Activated gamma-delta T cell (primary cell): ENCODE data around the gene RFPL1.
A peak's percentile ranks its signal among the peaks of the same experiment; 100 is the strongest.

Experiments used
- DNase-seq: peaks from one replicate; lab custom pipeline; 2025; lab: John Stamatoyannopoulos, UW

The RFPL1 gene

DNA sequence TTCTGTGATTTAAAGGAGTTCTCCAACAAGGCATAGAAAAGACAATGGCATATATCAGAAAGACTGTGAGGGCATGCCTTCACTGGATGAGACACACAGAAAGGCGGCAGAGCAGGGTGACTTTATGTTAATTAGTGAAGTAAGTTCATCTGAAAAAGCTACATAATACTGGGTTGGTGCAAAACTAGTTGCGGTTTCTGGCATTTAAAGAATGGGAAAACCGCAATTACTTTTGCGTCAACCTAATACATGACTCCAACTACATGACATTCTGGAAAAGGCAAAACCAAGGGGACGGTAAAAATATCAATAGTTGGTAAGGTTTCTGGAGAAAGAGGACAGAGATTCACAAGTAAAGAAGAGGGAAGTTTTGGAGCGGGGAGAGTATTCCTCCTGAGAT is 5.1 kb downstream of the RFPL1 start:
- no peak for DNase-seq

DNA sequence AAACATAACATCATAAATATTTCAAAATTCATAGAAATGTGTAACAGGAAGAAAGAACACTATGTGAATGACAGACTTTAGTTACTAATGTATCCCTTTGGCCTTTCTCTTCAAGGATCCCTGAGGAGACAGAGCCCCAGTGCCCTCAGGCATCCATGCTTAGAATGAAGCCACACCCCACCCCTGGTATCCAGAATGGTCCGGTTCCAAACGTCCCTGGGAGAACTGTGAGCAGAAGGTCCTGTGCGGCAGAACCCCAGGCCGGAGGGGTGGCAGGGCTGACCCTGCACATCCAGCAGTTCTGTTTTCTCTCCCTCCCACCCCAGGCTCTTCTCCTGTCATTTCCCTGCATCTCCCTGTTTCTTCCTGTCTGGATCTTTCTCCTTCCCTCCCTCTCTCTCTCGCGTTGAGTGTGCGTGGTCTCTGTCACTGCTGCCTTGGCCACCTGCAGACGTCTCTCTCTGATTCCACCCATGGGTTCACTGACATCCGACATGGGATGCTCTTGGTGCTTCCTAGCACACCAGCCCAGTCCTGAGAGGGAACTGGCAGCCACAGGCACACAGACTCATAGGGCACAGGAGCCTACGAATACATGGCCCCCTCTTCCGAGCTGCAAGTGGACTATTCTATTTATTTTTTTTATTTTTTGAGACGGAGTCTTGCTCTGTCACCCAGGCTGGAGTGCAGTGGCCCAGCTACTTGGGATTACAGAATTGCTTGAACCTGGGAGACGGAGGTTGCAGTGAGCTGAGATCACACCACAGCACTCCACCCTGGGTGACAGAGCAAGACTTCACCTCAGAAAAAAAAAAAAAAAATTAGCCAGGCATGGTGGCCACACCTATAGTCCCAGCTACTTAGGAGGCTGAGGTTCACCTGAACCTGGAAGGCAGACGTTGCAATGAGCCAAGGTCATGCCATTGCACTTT is 5.7 kb downstream of the RFPL1 start:
- no peak for DNase-seq

DNA sequence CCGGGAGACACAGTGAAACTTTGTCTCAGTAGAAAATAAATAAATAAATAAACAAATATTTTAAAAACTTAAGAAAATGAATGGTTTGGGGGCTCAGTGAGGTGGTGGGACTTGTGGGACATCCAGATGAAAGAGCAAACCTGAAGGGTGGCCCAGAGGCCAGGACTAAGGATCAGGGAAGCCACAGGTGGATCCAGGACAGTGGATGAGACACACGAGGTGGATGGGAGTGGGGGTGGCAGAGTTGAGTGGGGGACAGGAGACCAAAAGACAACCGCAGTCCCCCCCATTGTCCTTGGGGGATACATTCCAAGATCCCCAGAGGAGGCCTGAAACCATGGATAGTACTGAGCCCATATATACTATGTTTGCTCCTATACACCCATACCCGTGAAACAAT is 7.1 kb downstream of the RFPL1 start:
- no peak for DNase-seq

DNA sequence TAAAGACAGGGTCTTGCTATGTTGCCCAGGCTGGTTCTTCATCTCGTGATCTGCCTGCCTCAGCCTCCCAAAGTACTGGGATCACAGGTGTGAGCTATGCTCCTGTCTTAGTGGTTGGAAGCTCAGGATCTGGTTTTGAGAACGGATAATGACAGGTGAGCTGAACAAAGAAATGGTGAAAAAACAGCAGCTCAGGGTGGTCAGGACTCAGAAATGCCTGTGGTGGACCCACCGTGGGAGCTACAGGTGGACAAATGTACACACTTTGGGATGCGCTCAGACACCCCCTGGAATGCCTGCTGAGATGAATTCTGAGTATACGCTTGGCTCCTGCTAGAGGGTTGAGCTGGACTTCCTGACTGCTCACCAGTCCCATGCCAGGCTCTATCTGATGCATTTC is 9.5 kb downstream of the RFPL1 start:
- DNase-seq, result no peak

DNA sequence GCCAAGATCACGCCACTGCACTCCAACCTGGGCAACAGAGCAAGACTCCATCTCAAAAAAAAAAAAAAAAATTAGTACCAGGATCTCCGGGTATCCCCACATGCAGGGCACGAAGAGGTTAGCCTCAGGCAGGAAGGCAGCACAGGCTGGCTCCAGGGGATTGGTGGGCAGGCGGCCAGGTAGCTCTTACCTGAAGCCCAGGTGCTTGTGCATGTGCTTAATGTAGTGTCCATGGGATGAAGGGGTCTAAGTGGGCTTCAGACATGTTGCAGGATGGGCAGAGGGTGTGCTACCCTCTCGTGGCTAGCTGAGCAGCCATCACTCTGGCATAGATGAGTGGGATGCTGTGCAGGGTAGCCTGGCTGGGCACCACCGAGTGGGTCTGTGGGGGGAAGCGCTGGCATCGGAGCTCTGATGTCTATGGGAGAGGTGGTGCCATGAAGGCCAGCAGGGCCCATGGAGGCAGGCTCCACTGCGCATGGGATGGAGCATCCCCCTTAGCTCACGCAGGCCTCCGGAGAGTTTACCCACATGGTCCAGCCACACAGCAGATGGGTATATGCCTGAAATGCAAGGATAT is 11.0 kb downstream of the RFPL1 start:
- DNase-seq, result no peak

DNA sequence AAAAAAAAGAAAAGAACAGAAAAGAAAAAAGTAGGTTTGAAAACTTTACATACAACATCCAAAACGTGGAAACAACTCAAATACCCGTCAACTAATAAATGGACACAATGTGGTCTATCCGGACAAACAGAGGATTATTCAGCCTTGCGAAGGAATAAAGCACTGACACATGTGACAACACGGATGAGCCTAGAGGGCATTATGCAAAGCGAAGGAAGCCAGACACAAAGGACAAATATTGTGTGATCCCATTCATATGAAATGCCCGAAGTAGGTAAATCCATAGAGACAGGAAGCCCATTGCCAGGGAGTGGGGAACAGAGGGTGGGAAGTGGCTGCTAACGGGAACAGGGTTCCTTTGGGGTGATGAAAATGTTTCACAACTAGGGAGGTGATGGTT is 11.8 kb downstream of the RFPL1 start:
- DNase-seq, result no peak

DNA sequence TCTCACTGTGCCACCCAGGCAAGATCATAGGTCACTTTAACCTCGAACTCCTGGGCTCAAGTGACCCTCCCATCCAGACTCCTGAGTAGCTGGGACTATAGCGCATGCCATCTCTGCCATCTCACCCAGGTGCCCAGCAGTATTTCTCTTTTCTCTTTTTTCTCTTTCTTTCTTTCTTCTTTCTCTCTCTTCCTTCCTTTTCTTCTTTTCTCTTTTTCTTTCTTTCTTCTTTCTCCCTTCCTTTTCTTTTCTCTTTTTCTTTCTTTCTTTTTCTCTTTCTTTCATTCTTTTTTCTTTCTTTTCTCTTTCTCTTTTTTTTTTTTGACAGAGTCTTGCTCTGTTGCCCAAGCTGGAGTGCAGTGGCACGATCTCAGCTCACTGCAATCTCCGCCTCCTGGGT is 13.5 kb downstream of the RFPL1 start:
- no peak for DNase-seq

DNA sequence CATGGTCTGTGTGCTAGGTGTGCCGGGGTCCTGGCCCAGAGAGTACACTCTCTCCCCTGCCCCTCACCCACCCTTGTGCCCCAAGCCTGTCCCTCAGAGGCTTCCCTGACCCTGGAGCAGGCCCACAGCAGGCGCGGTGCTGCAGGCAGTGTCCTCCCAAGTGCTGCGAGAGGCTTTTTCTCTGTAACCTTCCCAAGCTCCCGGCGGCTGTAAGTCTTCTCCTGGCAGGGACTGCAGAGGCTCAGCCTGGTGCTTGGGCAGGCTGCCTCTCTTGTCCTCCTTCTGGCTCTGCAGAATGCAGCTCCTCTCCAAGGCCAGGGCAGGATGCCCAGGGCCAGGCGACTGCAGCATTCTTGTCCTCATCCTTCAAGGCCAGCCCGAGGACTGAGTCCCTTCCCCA is 15.9 kb downstream of the RFPL1 start:
- DNase-seq, result no peak

DNA sequence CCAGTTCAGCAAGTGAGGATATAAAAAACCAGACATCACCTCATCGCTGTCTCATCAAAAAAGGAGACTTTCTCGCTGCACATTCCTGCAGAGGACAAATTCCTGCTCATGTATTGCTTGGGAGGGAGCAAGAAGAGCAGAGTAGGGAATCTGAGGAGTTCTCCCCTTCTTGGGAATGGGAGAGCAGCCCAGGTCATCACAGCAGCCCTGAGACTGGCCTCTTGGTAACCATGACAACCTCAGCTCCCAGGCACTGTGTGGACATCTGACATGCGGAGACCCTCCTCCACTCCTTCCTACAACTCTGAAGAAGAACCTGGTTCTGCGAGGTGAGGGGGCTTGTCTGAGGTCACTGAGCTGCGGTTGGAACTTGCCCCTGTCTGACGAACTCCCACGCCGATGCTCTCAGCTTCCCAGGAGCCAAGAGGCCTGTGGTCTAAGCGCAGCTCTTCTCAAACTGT is 17.9 kb downstream of the RFPL1 start:
- DNase-seq, result no peak

DNA sequence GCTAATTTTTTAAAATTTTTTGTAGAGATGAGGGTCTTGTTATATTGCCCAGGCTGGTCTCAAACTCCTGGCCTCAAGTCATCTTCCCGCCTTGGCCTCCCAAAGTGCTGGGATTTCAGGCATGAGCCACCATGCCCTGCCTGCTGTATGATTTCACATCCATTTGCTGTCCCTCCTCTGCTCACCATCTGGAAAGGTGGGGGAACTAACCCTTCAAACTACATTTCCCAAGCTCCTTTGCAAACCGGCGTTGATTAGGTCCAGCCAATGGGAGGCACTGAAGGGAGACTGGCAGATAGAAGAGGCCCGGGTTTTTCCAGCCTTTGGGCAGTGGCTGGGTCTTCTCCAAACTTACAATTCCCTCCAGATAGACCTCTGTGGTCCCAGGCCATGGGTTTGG is 19.3 kb downstream of the RFPL1 start:
- DNase-seq, result no peak

DNA sequence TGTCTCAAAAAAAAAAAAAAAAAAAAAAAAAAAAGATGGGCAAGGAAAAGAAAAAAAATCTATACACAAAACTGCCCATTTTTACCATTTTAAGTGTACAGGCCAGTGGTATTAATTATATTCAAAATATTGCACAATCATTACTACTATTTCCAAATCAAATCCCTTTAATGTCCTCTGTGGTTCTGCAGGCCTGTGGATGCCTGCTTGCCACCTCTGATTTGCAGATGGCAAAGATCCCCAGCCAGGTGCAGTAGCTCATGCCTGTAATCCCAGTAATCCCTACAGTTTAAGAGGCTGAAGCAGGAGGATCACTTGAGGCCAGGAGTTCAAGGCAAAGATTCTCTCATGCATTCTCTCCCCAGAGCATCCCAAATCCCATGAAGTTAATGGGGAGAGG is 20.2 kb downstream of the RFPL1 start:
- DNase-seq, result no peak

DNA sequence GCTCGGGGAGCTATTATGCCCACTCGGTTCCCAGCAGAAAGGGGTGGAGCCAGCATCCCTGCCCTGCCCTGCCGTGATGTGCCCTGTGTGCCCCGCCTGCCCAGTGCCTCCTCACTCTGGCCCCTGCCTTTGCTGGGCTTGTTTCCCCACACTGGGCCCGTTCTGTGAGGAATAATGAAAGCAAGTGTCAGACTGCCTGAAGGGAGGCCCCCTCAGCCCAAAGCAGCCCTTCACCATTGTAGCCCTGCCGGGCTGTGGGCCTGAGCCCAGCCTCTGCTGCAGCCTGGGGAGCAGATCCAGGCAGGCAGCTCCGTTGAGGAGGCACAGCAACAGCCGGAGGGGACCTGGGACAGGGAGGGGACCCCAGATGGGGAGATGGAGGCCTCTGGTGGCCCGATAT is 21.4 kb downstream of the RFPL1 start:
- DNase-seq, result no peak

DNA sequence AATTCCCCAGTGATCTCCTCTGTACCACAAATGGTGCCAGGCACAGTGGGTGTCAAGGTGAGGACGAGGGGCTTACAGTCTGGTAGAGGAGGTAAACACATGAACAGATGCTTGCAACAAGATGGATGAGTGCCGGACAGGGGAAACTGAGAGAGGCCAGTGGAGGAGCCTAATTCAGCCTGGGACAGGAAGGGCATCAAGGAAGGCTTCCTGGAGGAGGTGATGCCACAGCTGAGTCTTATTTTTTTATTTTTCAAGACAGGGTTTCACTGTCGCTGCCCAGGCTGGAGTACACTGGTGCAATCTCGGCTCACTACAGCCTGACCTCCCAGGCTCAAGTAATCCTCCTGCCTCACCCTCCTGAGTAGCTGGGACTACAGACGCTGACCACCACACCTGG is 22.9 kb downstream of the RFPL1 start:
- no peak for DNase-seq

DNA sequence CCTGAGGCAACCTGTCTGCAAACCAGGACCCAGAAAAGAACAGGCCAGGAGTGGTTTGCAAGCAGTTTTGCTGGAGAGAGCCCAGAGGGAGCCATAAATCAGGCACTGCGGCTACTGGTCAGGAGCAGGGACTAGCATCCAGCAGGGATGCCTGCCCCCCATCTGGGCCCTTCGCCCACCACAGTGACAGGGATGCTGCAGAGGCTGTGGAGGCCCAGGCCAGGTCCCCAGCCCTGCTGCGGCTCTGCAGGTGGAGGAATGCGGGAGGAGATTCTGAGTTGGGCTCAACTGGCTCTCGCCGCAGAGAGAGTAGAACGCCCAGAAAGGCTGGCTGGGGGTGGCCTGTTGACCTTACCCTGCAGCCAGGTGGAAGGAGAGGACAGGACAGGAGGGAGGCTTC is 25.2 kb downstream of the RFPL1 start:
- no peak for DNase-seq

DNA sequence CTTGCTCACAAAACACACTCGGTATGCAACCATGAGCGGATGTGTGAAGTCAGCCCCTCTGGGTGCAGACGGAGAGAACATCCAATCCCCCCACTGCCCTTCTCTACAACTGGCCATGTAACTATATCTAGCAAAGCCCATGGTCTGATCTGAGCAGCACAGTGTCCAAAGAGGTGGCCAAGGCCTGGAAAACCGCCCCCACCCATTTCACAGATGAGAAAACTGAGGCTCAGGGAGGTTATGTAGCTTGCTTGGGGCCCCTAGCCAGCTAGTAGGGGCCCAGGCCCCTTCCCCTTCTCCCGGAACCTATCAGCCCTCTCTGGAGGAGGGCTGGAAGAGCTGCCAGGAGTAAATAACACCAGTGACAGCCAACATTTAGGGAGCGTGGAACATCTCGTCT is 26.2 kb downstream of the RFPL1 start:
- DNase-seq, result no peak

DNA sequence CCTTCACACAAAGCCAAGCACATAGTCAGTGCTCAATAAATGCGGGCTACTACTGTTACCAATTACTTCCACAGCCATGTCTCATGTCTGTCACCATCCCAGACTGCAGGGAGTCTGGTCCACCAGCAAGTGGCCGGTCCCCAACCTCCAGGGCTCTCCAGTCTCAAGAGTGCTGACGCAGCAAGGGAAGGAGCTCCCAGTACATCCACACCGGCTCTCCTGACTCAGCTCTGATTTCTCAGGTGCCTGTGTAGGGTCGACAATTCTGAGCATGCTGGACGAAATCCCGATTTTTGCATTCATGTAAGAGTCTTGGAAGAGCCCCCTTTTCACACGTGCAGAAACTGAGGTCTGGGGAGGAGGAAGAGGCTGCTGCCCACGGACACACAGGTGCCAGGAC is 31.4 kb downstream of the RFPL1 start:
- DNase-seq, result no peak

DNA sequence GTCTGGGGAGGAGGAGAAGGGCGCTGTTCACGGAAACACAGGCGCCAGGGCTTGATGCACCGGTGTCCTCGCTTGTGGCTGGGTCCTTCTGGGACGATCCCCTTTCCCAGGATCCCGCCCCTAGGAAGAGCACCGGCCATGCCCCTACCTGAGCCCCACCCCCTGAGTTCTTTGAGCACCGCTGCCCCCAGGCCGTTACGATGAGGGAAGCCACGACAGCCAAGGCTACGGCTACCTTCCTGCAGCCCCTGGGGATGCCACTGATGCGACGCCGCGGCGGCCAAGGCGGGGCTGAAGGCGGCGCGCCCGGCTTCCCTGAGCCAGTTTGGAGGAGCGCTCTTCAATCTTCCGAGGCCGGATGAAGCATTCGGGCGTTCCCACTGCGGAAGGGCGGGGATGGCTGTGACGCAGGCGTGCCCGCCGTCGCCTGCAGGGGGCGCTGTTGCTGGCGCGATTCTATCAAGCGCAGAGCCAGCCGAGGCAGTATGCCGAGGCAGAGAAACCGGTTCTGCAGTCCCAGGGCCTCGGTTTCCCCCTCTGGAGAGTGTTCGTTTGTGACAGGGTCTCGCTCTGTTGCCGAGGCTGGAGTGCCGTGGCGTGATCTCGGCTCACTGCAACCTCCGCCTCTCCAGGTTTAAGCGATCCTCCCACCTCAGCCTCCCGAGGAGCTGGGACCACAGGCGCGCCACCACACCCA is 31.9 kb downstream of the RFPL1 start:
- DNase-seq, result peak; percentile 21

DNA sequence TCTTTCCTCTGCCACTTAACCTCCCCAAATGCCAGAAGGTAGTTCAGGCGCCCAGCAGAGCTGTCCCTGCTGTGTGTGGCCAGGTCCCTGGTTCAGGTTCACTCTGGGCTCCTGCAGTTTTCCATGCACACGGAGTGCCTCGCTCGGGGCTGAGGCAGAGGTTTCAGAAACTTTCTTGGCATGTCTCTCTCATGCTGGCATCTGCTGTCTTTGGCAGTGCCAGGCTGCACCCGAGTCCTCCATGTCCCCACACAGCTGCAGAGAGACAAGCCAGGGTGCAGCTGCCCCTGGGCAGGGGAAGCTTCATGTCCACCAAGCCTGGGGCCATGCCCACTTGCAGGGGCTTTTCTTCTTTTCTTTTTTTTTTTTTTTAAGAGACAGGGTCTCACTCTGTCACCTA is 34.6 kb downstream of the RFPL1 start:
- DNase-seq, result no peak

DNA sequence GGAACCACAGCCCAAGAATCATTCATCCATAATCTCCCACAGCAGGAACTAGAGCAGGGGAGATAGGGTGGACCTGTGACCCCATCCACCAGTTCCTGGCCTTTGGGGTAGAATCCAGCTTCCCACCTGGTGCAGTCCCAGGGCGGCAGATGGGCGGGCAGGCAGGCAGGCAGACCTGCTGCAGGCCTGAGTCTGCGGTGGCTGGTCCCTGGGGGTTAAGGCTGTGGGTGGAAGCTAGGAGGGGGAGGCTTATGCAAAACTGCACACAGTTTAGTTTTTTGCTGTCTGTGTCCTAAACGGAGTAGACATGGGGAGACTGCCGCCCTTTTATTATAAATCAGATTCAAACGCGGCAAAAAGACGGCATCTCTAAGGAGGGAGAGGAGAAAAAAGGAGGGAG is 37.2 kb downstream of the RFPL1 start:
- no peak for DNase-seq

DNA sequence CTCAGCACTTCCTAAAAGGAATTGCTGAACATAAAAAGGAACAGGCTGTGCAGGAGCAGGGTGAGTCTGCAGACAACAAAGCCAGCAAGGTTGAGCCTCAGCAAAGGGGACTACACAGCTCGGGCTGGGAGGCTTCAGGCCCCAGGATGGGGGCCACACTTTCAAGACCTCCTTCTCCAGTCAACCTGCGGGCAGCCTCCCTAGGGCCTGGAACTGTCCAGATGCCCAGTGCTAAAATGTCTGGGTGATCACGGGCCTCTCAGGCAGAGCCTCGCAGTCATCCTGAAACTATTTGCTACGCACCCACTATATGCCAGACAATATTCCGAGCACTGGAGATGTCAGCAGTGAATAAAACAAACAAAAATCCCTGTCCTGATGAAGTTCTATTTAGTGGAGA is 37.7 kb downstream of the RFPL1 start:
- DNase-seq, result no peak

DNA sequence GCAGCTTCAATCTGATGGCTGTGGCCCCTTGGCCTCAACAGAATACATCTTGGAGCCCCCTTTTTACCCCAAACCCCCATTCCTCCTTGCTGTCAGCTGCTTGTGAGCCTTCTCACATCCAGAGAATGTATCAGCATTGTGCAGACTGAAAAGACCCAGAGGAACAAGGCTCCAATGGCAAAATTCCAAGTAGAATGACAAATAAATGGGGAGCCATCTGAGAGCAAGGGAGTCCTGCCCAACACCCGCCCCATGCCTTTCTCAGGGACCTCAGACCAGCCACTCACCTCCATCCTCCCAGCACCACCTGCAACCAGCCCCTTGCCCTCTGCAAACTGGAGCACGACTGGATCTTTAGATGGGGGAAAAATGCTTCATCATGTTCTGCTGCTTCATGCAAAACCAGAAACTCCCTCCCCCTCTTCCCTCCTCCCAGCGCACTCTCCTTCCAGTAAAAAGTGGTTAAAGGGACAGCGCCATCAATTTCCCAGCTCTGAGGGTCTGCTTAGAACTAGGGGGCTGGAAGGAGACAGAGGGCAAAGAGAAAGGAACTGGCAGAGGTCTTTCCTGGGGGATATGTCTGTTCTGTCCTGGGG is 39.4 kb downstream of the RFPL1 start:
- no peak for DNase-seq
